ENCODE measurements around the gene TMEM164. TPM values are rescaled to one million over a fixed set of nuclear protein-coding genes. Genes with fewer than 3 reads are reported as not detected.

The TMEM164 gene
- total and polyA plus RNA-seq, 8 donors = 7.3 to 21.3 (median 11.9) TPM

DNA sequence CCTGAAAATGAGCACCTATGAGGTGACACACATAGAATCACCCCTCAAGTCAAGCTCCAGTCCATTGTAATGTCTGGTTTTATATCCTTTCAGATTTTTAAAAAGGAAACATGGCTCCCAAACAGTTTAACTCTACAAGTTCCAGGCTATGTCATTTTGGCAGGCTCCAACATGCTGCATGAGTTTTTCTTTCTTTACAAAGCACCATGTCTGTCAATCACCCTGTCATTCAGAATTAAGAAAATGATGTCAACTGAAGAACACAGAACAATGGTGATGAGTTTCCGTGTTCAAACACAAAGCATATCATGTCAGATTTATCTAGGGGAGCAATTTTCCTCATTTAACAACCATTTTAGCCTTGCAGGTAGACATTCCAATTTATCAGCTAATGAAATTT lies 208.4 kb downstream of the TMEM164 start:
- no peak for FAIRE-seq

DNA sequence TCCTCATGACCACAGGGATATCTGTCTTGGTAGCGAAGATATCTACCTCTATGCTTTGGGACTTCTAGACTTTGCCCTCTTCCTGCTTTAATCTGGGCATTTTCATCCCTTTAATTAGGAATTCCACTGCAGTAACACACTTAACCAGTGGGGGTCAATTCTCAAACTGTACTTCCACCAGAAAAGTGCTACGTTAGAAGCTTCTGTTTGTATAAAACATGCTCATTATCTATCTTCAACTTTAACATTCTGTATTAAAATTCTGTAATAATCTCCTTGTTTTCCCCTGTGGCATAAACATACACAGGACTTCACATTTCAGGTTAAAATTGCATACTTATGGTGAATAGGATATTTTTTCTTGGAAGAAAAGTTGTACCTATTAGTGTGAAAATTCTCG lies 209.4 kb downstream of the TMEM164 start:
- TF ChIP-seq, protein P1, sequence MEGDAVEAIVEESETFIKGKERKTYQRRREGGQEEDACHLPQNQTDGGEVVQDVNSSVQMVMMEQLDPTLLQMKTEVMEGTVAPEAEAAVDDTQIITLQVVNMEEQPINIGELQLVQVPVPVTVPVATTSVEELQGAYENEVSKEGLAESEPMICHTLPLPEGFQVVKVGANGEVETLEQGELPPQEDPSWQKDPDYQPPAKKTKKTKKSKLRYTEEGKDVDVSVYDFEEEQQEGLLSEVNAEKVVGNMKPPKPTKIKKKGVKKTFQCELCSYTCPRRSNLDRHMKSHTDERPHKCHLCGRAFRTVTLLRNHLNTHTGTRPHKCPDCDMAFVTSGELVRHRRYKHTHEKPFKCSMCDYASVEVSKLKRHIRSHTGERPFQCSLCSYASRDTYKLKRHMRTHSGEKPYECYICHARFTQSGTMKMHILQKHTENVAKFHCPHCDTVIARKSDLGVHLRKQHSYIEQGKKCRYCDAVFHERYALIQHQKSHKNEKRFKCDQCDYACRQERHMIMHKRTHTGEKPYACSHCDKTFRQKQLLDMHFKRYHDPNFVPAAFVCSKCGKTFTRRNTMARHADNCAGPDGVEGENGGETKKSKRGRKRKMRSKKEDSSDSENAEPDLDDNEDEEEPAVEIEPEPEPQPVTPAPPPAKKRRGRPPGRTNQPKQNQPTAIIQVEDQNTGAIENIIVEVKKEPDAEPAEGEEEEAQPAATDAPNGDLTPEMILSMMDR (IDR thresholded peaks at IDR 0.05) = no peak
- intact Hi-C loops (cut with DNase I) = no loop called here
- FAIRE-seq (no peak), ATAC-seq (no peak), DNase-seq (no peak)
- H3K36me3 ChIP-seq = no peaks in the 10 kb centered on the region
- no peak overlapping the region for H3K27ac ChIP-seq
- peaks cover 0 to 7% (median 0%) of the 10 kb centered on the region in 3 donors for H3K4me1 ChIP-seq
- WGBS, 2 donors = 65 to 90% methylated on average over 3 of the region's 3 CpGs
- H3K27me3 ChIP-seq = no peaks in the 10 kb centered on the region
- no peak overlapping the region for H3K4me3 ChIP-seq
- H3K9me3 ChIP-seq = no peaks in the 10 kb centered on the region

More for the DNA sequence above, 208.4 kb downstream of the TMEM164 start:
- H3K4me3 ChIP-seq = no peak overlapping the region
- intact Hi-C loops (cut with DNase I) = no loop called here
- no peaks in the 10 kb centered on the region for H3K27me3 ChIP-seq
- no peak overlapping the region for H3K27ac ChIP-seq
- no peaks in the 10 kb centered on the region for H3K9me3 ChIP-seq
- 69 to 100% methylated on average over 1 of the region's 1 CpG for WGBS, 2 donors
- no peak for DNase-seq
- no peak for ATAC-seq
- no peaks in the 10 kb centered on the region for H3K36me3 ChIP-seq
- TF ChIP-seq, protein P1 (IDR thresholded peaks at IDR 0.05) = no peak
- H3K4me1 ChIP-seq = no peaks in the 10 kb centered on the region

DNA sequence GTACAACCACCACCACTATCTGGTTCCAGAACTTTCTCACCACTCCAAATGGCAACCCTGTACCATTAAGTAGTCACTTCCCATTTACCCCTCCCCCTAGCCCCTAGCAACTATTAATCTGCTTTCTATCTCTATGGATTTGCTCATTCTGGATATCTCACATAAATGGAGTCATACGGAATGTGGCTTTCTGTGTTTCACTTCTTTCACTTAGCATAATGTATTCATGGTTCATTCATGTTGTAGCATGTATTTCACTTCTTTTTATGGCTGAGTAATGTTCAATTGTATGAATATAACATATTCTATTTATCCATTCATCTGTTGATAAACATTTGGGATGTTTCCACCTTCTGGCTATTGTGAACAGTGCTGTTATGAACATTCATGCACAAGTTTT lies 210.3 kb downstream of the TMEM164 start:
- DNase-seq (no peak), ATAC-seq (no peak), FAIRE-seq (no peak)
- H3K4me1 ChIP-seq = peaks cover 0 to 7% (median 0%) of the 10 kb centered on the region in 3 donors
- H3K9me3 ChIP-seq = no peaks in the 10 kb centered on the region
- H3K4me3 ChIP-seq = no peak overlapping the region
- H3K36me3 ChIP-seq = no peaks in the 10 kb centered on the region
- no peak overlapping the region for H3K27ac ChIP-seq
- intact Hi-C loops (cut with DNase I) = no loop called here
- WGBS, 2 donors = 84 to 94% methylated on average over 1 of the region's 1 CpG
- no peaks in the 10 kb centered on the region for H3K27me3 ChIP-seq
- TF ChIP-seq, protein P1 (IDR thresholded peaks at IDR 0.05) = no peak

DNA sequence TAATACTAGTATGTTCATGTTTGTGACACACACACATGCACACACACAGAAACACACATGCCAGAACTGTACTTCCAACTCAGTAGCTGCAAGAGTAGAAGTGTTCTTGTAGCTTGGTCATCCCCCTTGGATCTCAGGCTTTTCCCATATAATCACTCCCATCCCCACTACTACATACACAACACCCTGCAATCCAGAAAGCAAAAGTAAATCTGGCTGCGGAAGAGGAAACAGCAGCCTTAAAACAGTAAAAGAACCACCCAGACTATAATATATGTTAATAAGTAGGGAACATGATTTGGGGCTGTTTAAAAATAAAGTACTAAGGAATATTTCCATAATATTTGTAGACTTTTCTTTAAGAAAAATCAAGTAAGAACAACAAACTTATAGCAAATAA lies 211.8 kb downstream of the TMEM164 start:
- H3K4me3 ChIP-seq = no peak overlapping the region
- H3K36me3 ChIP-seq = no peaks in the 10 kb centered on the region
- 85 to 93% methylated on average over 1 of the region's 1 CpG for whole genome bisulfite sequencing, 2 donors
- intact Hi-C loops (cut with DNase I) = no loop called here
- ATAC-seq = no peak
- no peaks in the 10 kb centered on the region for H3K9me3 ChIP-seq
- peaks cover 0 to 7% (median 0%) of the 10 kb centered on the region in 3 donors for H3K4me1 ChIP-seq
- peak; percentile 63 for FAIRE-seq
- no peak overlapping the region for H3K27ac ChIP-seq
- H3K27me3 ChIP-seq = no peaks in the 10 kb centered on the region
- DNase-seq = no peak
- TF ChIP-seq, protein P1 (IDR thresholded peaks at IDR 0.05) = no peak

DNA sequence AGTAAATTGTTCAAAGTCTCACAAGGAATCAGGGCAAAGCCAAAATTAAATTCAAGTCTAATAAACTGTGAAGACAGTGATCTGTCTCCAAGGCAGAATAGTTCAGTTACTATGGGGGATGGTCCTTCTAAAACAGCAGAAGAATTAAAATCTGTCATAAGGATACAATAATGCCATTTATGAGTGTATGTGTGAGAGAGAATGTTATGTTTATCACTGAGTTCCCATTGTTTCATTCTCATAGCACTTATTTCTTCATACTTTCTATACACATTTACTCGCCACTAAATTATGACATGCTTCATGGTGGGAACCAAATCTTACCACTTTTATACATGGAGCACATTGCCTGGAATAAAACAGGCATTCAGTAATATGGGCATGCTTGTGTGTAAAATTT lies 212.5 kb downstream of the TMEM164 start:
- WGBS, 2 donors = 75 to 79% methylated on average over 1 of the region's 1 CpG
- peaks cover 0 to 7% (median 0%) of the 10 kb centered on the region in 3 donors for H3K4me1 ChIP-seq
- H3K27me3 ChIP-seq = no peaks in the 10 kb centered on the region
- intact Hi-C loops (cut with DNase I) = no loop called here
- TF ChIP-seq, protein P1 (IDR thresholded peaks at IDR 0.05) = no peak
- ATAC-seq (no peak), DNase-seq (no peak), FAIRE-seq (no peak)
- no peaks in the 10 kb centered on the region for H3K9me3 ChIP-seq
- no peaks in the 10 kb centered on the region for H3K36me3 ChIP-seq
- no peak overlapping the region for H3K4me3 ChIP-seq
- no peak overlapping the region for H3K27ac ChIP-seq

Measured in pancreas (tissue), 10 donors.